Measurements from ENCODE around the gene EML6. TPM values are rescaled to one million over a fixed set of nuclear protein-coding genes. Genes with fewer than 3 reads are reported as not detected.

Gene EML6
- total RNA-seq, 4 donors from 2014 or later: 0.62 to 1.5 (median 1.1) TPM

GRCh38 chr2:54773233-54773632 lies 49.8 kb downstream of the EML6 start:
- no peaks in the 10 kb centered on the region for H3K27me3 ChIP-seq
- no peaks in the 10 kb centered on the region for H3K4me1 ChIP-seq
- H3K4me3 ChIP-seq: no peak overlapping the region
- no peak for TF ChIP-seq EP300 (IDR thresholded peaks at IDR 0.05)
- no peak for TF ChIP-seq POLR2A (IDR thresholded peaks at IDR 0.05)
- no peak for TF ChIP-seq POLR2AphosphoS5 (IDR thresholded peaks at IDR 0.05)
- TF ChIP-seq, protein P1, sequence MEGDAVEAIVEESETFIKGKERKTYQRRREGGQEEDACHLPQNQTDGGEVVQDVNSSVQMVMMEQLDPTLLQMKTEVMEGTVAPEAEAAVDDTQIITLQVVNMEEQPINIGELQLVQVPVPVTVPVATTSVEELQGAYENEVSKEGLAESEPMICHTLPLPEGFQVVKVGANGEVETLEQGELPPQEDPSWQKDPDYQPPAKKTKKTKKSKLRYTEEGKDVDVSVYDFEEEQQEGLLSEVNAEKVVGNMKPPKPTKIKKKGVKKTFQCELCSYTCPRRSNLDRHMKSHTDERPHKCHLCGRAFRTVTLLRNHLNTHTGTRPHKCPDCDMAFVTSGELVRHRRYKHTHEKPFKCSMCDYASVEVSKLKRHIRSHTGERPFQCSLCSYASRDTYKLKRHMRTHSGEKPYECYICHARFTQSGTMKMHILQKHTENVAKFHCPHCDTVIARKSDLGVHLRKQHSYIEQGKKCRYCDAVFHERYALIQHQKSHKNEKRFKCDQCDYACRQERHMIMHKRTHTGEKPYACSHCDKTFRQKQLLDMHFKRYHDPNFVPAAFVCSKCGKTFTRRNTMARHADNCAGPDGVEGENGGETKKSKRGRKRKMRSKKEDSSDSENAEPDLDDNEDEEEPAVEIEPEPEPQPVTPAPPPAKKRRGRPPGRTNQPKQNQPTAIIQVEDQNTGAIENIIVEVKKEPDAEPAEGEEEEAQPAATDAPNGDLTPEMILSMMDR (IDR thresholded peaks at IDR 0.05): no peak
- no CpG with 5 or more reads among the region's 3 CpGs for WGBS, 2 donors (ENCODE audit: low coverage in 1 of 2)
- no peak for ATAC-seq
- peaks cover 0 to 14% (median 0%) of the 10 kb centered on the region in 3 donors for H3K9me3 ChIP-seq
- no peaks in the 10 kb centered on the region for H3K36me3 ChIP-seq
- H3K27ac ChIP-seq: no peak overlapping the region

DNA sequence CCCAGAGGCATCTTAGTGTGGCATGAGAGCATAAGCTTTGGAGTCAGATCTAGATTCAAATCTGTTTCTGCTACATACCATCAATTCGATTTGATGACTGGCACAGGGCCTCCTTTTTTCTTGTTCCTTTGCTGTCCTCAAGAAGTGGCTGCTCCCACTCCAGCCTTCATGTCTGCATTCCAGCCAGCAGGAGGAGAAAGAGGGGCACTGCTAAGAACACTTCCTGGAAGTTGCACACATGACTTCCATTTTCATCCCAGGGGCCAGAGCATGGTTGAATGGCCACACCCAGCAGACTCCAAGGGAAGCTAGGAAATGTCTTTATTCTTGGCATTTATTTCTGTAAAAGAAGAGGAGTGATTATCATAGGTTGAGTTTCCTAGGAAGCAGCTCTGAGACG lies 50.4 kb downstream of the EML6 start:
- Histone ChIP-seq H3K27me3 (no peaks in the 10 kb centered on the region), H3K4me3 (no peak overlapping the region), H3K36me3 (no peaks in the 10 kb centered on the region), H3K4me1 (no peaks in the 10 kb centered on the region), H3K9me3 (peaks cover 0 to 14% (median 0%) of the 10 kb centered on the region in 3 donors), H3K27ac (no peak overlapping the region)
- 82 to 86% methylated on average over 1 to 2 of the region's 2 CpGs for WGBS, 2 donors (ENCODE audit: low coverage in 1 of 2)
- TF ChIP-seq POLR2AphosphoS5 (IDR thresholded peaks at IDR 0.05) (no peak), POLR2A (IDR thresholded peaks at IDR 0.05) (no peak), EP300 (IDR thresholded peaks at IDR 0.05) (no peak)
- TF ChIP-seq, protein P1 (IDR thresholded peaks at IDR 0.05): no peak
- no peak for ATAC-seq

DNA sequence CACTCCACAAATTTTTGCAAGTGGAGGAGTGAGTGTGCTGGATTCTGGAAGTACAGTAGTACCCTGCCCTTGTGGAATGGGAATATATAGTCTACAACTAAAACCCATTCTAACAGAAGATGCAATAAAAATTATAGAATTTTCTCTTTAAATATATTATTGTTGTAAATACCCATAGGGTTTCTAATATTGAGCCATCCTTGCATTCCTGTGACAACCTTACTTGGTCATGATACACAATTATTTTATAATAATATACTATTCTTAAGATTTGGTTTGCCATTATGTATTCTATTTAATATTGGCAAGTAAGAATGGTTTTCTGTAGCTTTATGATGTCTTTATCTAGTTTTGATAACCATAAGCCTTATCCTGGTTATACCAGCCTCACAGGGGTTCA lies 52.2 kb downstream of the EML6 start:
- no peaks in the 10 kb centered on the region for H3K4me1 ChIP-seq
- H3K27me3 ChIP-seq: no peaks in the 10 kb centered on the region
- no peak overlapping the region for H3K27ac ChIP-seq
- TF ChIP-seq, protein P1 (IDR thresholded peaks at IDR 0.05): no peak
- TF ChIP-seq POLR2AphosphoS5 (IDR thresholded peaks at IDR 0.05) (no peak), EP300 (IDR thresholded peaks at IDR 0.05) (no peak), POLR2A (IDR thresholded peaks at IDR 0.05) (no peak)
- no peak for ATAC-seq
- H3K9me3 ChIP-seq: peaks cover 0 to 14% (median 0%) of the 10 kb centered on the region in 3 donors
- no peak overlapping the region for H3K4me3 ChIP-seq
- no peaks in the 10 kb centered on the region for H3K36me3 ChIP-seq

- 84 to 100% methylated on average over 1 to 2 of the region's 2 CpGs for WGBS, 2 donors (ENCODE audit: low coverage in 1 of 2)
- no peak for ATAC-seq
- Histone ChIP-seq H3K27me3 (no peaks in the 10 kb centered on the region), H3K9me3 (peaks cover 0 to 14% (median 0%) of the 10 kb centered on the region in 3 donors), H3K27ac (no peak overlapping the region), H3K4me3 (no peak overlapping the region), H3K4me1 (no peaks in the 10 kb centered on the region), H3K36me3 (no peaks in the 10 kb centered on the region)
- TF ChIP-seq EP300 (IDR thresholded peaks at IDR 0.05): no peak
These were observed 53.0 kb downstream of the EML6 start for GRCh38 chr2:54776494-54776893.

GRCh38 chr2:54783349-54783748 lies 59.9 kb downstream of the EML6 start:
- Histone ChIP-seq H3K27ac (no peak overlapping the region), H3K4me3 (no peak overlapping the region), H3K9me3 (no peaks in the 10 kb centered on the region), H3K4me1 (no peaks in the 10 kb centered on the region), H3K27me3 (no peaks in the 10 kb centered on the region), H3K36me3 (no peaks in the 10 kb centered on the region)
- no peak for ATAC-seq
- WGBS, 2 donors (ENCODE audit: low coverage in 1 of 2): 94 to 97% methylated on average over 3 of the region's 3 CpGs
- TF ChIP-seq POLR2A (IDR thresholded peaks at IDR 0.05) (no peak), POLR2AphosphoS5 (IDR thresholded peaks at IDR 0.05) (no peak), EP300 (IDR thresholded peaks at IDR 0.05) (no peak)
- TF ChIP-seq, protein P1 (IDR thresholded peaks at IDR 0.05): no peak

Data from gastroesophageal sphincter (tissue), 4 donors.